Measurements from ENCODE around the gene MIER2. TPM values are rescaled to one million over a fixed set of nuclear protein-coding genes. Genes with fewer than 3 reads are reported as not detected.

MIER2 gene
- total and polyA plus RNA-seq, 10 of the 15 experiments (the other 5 are each of a cell fraction or from before 2014, with no cell fraction given), result 0.48 to 23.6 (median 12.1) TPM

GRCh38 chr19:292281-292884 is 52.2 kb downstream of the MIER2 start:
- H3K27me3 ChIP-seq (replicated peaks in 1 of 2; ENCODE audit: control insufficient read depth in 2 of 2, insufficient read depth in 2 of 2, low read length in 1 of 2), result peaks cover 0 to 6% of the 10 kb centered on the region in 2 experiments; a peak in 2 of 4 replicates
- BruUV-seq (replicated peaks), result no TSS peak
- no peaks in the 10 kb centered on the region for H3K9me3 ChIP-seq (replicated peaks; ENCODE audit: control insufficient read depth, insufficient read depth, low read length)
- ChIA-PET RAD21 (ENCODE audit: unreplicated experiment) (no interaction called here), SMC1A (ENCODE audit: uncharacterized antibody, unreplicated experiment) (no interaction called here), CTCF (no interaction called here), POLR2A (interaction anchor here (0.5 kb wide), 1 partner anchor 999 kb away, joined by 3 read pairs; no protein-coding TSS in a partner anchor)
- DNase-seq (ENCODE audit: low read depth, low spot score) (no peak), FAIRE-seq (no peak), ATAC-seq (no peak)
- 53% methylated on average over 14 of the region's 15 CpGs for WGBS (ENCODE audit: insufficient coverage, insufficient replicate concordance, low lambda C conversion rate, missing lambda C conversion rate)
- no peak overlapping the region for H3K9ac ChIP-seq (ENCODE audit: control insufficient read depth, insufficient read depth, low read length)
- H2AFZ ChIP-seq (ENCODE audit: control insufficient read depth, low read depth, low read length), result no peak overlapping the region
- H3K4me1 ChIP-seq (ENCODE audit: control insufficient read depth, insufficient read depth, low read length), result no peaks in the 10 kb centered on the region
- H3K4me3 ChIP-seq, result no peak overlapping the region
- no peaks in the 10 kb centered on the region for H3K36me3 ChIP-seq (ENCODE audit: control insufficient read depth in 2 of 2, insufficient read depth in 2 of 2, low read length in 1 of 2)
- H3K4me2 ChIP-seq (ENCODE audit: control insufficient read depth, insufficient read depth), result no peak overlapping the region
- TF ChIP-seq MXI1 (IDR thresholded peaks at IDR 0.05; ENCODE audit: low read depth, low read length) (no peak), JUNB (IDR thresholded peaks at IDR 0.05) (no peak), RAD21 (IDR thresholded peaks at IDR 0.05; ENCODE audit: insufficient read depth, low read depth, low read length) (no peak), MYB (IDR thresholded peaks at IDR 0.05; ENCODE audit: borderline replicate concordance, low read depth, low read length) (no peak), RCOR1 (conservative IDR thresholded peaks at IDR 0.05; ENCODE audit: low read depth, low read length) (no peak)
- in situ Hi-C loops (cut with MboI), result no loop called here
- no peaks in the 10 kb centered on the region for H4K20me1 ChIP-seq (ENCODE audit: control insufficient read depth, insufficient read depth)
- H3K27ac ChIP-seq (ENCODE audit: control insufficient read depth, insufficient read depth), result no peak overlapping the region
- H3K79me2 ChIP-seq (ENCODE audit: control insufficient read depth, insufficient read depth, low read length), result no peaks in the 10 kb centered on the region
- intact Hi-C loops (cut with micrococcal nuclease; ENCODE audit: unreplicated experiment), result no loop called here

GRCh38 chr19:291561-292280 is 52.9 kb downstream of the MIER2 start:
- Histone ChIP-seq H3K4me1 (ENCODE audit: control insufficient read depth, insufficient read depth, low read length) (no peaks in the 10 kb centered on the region), H3K9ac (ENCODE audit: control insufficient read depth, insufficient read depth, low read length) (no peak overlapping the region), H3K79me2 (ENCODE audit: control insufficient read depth, insufficient read depth, low read length) (no peaks in the 10 kb centered on the region), H3K27ac (ENCODE audit: control insufficient read depth, insufficient read depth) (no peak overlapping the region), H3K36me3 (ENCODE audit: control insufficient read depth in 2 of 2, insufficient read depth in 2 of 2, low read length in 1 of 2) (no peaks in the 10 kb centered on the region), H4K20me1 (ENCODE audit: control insufficient read depth, insufficient read depth) (no peaks in the 10 kb centered on the region), H3K27me3 (replicated peaks in 1 of 2; ENCODE audit: control insufficient read depth in 2 of 2, insufficient read depth in 2 of 2, low read length in 1 of 2) (peaks cover 0 to 6% of the 10 kb centered on the region in 2 experiments; a peak in 2 of 4 replicates), H3K4me2 (ENCODE audit: control insufficient read depth, insufficient read depth) (no peak overlapping the region), H3K9me3 (replicated peaks; ENCODE audit: control insufficient read depth, insufficient read depth, low read length) (no peaks in the 10 kb centered on the region), H3K4me3 (no peak overlapping the region), H2AFZ (ENCODE audit: control insufficient read depth, low read depth, low read length) (no peak overlapping the region)
- no peak for FAIRE-seq
- intact Hi-C loops (cut with micrococcal nuclease; ENCODE audit: unreplicated experiment), result no loop called here
- 62% methylated on average over 41 of the region's 71 CpGs for WGBS (ENCODE audit: insufficient coverage, insufficient replicate concordance, low lambda C conversion rate, missing lambda C conversion rate)
- ChIA-PET RAD21 (ENCODE audit: unreplicated experiment) (no interaction called here), POLR2A (no interaction called here), CTCF (no interaction called here), SMC1A (ENCODE audit: uncharacterized antibody, unreplicated experiment) (no interaction called here)
- BruUV-seq (replicated peaks), result no TSS peak
- in situ Hi-C loops (cut with MboI), result no loop called here
- DNase-seq (ENCODE audit: low read depth, low spot score), result no peak
- no peak for ATAC-seq
- no peak for TF ChIP-seq RAD51 (IDR thresholded peaks at IDR 0.05)
- TF ChIP-seq SP1 (IDR thresholded peaks at IDR 0.05; ENCODE audit: low read depth, low read length), result no peak
- no peak for TF ChIP-seq RB1 (IDR thresholded peaks at IDR 0.05; ENCODE audit: borderline replicate concordance)
- no peak for TF ChIP-seq SMC3 (IDR thresholded peaks at IDR 0.05; ENCODE audit: borderline replicate concordance, low read length)
- no peak for TF ChIP-seq MEF2B (IDR thresholded peaks at IDR 0.05; ENCODE audit: partially characterized antibody, poor library complexity, severe bottlenecking)
- no peak for TF ChIP-seq BHLHE40 (IDR thresholded peaks at IDR 0.05; ENCODE audit: borderline replicate concordance in 1 of 2, low read depth in 2 of 2, low read length in 1 of 2)
- TF ChIP-seq CBX3 (IDR thresholded peaks at IDR 0.05; ENCODE audit: borderline replicate concordance, low read depth), result no peak
- no peak for TF ChIP-seq EED (IDR thresholded peaks at IDR 0.05; ENCODE audit: low read depth)
- no peak for TF ChIP-seq RAD21 (IDR thresholded peaks at IDR 0.05; ENCODE audit: insufficient read depth, low read depth, low read length)
- TF ChIP-seq TCF12 (IDR thresholded peaks at IDR 0.05; ENCODE audit: low read depth, low read length), result no peak
- TF ChIP-seq USF1 (IDR thresholded peaks at IDR 0.05; ENCODE audit: borderline replicate concordance, extremely low read length, insufficient read depth, low read depth, low read length), result no peak

Data from GM12878 (cell line).